ENCODE results near the gene HIP1R.

GRCh38 chr12:122864894-122865253 lies 29.6 kb downstream of the HIP1R start:
- no peak for TF ChIP-seq CTCF (IDR thresholded peaks at IDR 0.05)
- TF ChIP-seq POLR2A (IDR thresholded peaks at IDR 0.05): no peak

Measured in Peyer's patch (tissue), 4 donors.